T-helper 2 cell (primary cell): ENCODE measurements around the gene FXYD3.
A peak's percentile ranks its signal among the peaks of the same experiment; 100 is the strongest.
"Not testable (repeated sequence)": the region's sequence is repeated elsewhere in the genome, so short reads cannot be mapped to it uniquely, and the experiment has no call there.

Experiments used
- DNase-seq, 5 experiments: peaks; one replicate each; pipeline versions ENCODE4 v3.0.0 to v3.0.0-alpha.2; 2012 to 2022

The FXYD3 gene

DNA sequence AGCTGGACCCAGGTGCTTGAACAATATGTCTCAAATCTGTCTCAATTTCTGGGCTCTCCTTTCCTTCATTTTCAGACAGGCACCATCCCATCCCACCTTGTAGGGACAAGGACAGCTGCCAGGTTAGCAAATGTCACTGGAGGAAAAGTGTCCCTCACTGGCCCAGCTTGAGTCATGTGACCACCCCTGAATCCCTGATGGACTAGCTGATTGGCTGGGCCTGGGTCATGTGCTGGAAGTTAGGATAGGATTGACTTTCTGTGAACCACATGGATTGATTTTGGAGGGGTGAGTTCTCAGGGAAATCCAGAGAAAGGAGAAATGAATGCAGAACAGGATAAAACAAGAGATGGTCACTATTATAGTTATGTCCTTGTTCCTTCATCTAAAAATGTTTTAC, 28.2 kb upstream of the FXYD3 start:
- DNase-seq = no peak

DNA sequence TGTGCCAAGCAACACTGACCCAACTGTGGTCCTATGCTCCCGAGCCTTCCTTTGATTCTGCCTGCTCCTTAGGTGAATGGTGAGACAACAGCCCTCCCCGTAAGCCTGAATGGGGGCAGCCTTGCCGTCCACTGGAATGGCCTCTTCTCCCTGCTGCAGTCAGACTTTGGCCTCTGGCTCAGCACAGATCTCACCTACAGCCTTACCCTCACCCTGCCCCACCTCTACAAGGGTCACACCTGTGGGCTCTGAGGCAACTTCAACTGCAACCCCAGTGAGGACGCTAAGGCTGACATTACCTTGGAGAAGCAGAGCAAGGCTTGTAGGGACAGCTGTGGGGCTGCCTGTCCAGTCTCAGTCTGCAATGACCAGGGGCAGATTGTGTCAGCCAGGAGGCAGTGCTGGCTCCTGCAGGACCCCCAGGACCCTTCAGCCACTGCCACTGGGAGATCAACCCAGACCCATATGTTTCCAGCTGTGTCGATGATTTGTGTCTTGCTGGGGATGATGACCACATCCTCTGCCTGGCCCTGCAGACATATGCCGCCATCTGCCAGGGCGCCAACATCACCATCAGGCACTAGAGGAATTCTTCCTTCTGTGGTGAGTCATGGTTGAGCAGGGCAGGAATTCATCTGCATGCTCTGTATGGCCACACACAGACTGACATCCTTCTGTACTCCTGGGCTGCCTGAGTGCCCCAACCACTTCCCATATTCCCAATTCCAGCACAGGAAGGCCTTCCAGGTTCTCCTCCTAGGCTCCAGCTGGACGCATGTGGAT, 27.3 kb upstream of the FXYD3 start:
- DNase-seq = no peak

DNA sequence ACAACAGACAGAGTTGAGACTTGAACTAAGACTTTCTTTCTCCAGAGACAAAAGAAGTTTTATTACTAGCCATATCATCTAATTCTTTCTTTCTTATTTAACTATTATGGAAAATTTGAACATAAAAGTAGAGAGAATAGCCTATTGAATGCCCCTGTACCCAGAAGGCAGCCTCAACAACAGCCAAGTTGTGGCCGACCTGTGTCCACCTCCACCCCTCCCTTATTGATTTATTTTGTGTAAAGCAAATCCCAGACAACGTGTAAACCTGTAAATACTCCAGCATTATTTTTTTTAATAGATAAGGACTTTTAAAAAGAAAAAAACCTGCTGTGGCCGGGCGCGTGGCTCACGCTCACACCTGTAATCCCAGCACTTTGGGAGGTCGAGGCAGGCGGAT, 26.1 kb upstream of the FXYD3 start:
- no peak for DNase-seq

DNA sequence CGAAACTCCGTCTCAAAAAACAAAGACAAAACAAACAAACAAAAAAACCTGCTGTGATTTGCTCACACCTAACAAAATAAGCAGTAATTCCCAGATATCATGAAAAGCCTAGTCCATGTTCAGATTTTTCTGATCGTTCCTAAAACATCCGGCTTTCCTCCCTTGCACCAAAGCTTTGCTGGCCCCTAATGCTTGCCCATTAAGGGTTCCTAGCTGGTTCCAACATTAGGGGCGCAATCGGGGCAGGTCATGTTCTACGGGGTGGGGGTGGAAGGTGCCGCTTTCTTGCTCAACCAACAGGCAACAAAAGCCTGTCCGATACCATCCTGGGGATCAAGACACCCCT, 25.5 kb upstream of the FXYD3 start:
- no peak for DNase-seq

DNA sequence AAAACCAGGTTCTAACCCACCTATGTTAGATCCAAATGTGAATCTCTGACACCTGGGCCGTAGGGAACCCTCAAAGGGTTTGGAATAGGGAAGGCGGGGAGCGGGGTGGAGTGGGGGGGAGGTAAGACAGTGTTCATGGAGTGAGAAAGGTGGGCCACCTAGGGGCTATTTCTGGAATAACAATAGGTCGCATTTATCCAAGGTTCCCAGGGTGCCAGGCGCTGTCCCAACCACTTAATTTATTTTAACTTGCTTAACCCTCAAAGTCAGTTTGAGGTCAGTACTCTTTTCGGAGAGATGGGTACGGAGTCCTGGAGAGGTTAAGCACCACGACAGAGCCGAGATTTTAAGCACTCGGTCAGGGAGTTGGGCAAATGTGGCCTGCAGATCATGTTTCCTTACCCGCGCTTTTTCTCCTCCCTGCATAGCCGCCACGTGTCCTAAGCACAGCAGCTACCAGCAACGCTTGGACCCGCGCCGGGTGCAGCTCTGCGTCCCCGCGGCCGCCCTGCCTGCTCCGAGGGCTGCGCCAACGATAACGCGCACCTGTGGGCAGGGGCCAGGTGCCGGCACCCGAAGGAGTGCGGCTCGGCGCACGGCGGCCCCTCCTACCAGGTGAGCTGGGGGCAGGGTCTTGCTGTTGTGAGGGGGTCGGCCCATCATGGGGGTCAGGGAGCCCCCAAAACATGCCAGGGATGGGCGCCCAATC, 25.0 kb upstream of the FXYD3 start:
- peak in 3 of 5 experiments; percentile 12 to 39 (median 15) for DNase-seq

DNA sequence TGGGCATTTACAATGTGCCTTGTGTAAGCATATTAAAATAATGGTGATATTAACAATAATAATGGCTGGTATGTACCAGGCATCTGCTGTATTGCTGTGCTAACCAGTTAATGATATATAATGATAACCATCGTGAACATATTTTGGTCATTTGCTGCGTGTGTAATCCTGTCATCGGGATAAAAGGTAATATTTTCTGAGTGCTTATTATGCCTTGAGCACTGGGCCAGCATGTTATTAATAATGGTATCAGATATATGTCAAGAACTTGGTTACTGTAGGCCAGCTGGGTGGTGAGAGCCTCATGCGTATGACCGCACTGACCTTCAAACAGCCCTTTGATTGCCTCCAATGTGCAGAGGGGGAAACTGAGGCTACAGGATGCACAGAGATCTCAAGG, 22.2 kb upstream of the FXYD3 start:
- DNase-seq = no peak

DNA sequence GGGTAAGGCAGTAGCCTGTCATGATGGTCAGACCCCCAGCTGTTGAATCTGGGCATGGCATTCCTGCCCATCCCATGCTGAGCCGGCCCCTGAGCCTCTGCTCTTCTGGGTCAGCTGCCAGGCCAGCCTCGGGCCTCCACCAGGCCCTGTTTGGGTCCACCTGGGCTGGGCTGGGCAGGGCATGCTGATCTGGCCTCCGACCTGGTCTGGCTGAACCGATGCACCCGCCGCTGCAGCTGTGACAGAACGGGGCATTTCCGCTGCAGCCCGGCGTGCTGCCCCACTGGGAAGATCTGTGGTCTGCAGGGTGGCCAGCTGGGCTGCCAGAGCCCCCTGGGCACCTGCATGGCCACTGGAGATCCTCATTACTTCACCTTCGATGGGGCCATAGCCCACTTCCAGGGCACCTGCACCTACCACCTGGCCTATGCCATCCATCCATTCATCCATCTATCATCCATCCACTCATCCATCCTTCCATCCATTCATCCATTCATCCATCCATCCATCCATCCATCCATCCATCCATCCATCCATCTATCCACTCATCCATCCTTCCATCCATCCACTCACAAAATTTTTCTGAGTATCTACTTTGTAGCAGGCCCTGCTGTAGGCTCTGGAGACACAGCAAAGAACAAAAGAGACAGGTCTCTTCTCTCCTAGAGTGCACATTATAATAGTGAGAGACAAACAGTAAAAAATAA, 21.5 kb upstream of the FXYD3 start:
- DNase-seq = no peak

DNA sequence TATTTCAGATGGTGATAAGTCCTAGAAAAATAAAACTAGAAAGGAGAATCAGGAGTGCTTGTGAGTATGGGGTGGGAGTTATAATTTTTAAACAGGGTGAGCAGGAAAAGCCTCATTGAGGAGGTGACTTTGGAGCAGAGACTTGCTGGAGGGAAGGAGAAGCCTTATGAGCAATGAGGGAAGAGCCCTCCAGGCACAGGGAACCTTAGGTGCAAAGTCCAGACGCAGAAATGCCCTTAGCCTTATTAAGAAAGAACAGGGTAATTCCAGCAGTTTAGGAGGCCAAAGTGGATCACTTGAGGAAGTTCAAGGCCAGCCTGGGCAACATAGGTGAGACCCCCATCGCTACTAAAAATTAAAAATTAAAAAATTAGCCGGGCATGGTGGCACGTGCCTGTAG, 21.0 kb upstream of the FXYD3 start:
- no peak for DNase-seq

DNA sequence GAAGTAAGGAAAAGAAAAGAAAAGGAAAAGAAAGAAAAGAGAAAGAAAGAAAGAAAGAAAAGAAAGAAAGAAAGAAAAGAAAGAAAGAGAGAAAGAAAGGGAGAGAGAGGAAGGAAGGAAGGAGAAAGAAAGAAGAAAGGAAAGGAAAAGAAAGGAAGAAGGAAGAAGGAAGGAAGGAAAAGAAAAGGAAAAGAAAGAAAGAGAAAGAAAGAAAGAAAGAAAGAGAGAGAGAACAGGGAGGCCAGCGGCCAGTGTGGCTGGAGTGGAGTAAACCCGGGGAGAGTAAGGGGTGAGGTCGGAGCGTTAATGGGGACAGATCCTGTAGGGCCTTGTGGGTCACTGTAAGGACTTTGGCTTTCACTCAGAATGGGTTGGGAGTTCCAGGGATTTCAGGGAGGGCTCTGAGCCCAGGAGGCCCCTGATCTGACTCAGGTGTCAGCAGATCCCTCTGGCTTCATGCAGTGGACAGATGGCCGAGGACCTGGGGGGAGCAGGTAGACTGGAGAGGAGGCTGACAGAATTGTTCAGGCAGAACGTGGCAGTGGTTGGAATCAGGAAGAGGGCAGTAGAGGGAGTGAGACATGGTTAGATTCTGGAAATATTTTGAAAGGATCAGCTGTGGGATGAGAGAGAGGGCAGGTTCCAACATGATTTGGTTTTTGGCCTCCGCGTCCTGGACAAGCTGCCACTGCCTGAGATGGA, 19.8 kb upstream of the FXYD3 start:
- no peak for DNase-seq

DNA sequence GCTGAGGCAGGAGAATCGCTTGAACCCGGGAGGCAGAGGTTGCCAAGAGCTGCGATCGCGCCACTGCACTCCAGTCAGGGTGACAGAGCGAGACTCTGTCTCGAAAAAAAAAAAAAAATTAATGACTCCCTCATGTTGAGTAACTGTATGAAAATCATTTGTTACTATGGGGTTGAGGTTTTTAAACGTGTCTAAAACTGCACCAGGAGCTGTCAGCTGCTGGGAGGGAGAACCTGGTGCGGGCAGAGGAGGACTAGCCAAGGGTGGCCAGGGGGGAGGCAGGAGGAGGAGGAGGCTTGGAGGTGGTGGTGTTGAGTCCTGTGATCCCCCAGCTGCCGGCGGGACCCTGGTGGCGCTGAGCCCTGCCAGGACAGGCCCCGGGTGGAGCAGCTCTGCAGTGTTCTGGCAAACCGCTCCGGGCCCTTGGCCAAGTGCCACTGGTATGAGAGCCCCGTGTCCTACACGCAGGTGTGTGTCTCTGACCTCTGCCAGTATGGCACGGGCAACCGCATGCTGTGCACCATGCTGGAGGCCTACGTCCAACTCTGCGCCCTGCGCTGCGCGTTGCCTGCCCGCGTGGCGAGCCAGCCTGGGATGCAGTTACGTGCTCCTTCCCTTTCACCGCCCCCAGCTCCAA, 17.1 kb upstream of the FXYD3 start:
- DNase-seq = no peak

DNA sequence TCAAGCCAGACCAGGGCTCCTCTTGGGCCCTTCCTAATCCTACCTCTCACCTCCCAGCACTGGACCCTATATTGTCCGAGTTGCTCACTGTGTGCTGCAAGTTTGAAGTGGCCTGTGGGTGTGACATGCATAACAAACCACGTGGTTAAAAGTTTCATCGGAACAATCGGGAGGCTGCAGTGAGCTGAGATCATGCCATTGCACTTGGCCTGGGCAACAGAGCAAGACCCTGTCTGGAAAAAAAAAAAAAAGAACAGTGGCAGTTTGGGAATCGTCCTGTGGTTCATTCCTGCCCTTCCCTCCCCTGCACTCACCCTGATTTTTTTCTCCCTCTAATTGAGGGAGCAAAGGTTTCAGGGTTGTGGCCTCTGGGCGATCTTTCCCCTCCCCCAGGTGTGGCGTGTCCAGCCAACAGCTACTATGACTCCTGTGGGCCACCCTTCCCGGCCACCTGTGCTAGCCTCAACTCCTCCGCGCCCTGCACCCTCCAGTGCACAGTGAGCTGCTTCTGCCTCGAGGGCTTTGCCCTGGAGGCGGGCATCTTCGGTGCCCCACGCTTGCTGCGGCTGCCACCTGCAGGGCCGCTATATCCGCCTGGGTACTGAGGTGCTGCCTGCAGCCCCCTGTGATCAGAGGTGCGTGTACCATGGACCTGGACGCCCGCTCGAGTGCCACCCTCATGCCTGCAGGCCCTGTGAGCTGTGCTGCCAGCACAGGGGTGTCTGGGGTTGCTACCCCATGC, 16.3 kb upstream of the FXYD3 start:
- no peak for DNase-seq

DNA sequence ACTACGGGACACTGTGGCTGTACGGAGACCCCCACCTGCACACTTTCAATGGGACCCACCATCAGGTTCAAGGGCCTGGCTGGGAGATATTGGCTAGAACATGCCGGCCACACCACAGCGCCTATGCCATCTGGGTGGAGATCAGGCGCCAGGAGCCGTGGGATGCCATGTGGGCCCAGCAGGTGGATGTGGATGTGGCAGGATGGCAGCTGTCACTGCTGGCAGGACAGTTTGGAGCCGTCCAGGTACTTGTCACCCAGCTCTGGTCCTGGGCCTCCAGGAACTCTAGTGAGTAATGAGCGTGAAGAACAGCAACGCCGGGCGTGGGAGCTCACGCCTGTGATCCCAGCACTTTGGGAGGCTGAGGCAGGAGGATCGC, 15.7 kb upstream of the FXYD3 start:
- DNase-seq = no peak

DNA sequence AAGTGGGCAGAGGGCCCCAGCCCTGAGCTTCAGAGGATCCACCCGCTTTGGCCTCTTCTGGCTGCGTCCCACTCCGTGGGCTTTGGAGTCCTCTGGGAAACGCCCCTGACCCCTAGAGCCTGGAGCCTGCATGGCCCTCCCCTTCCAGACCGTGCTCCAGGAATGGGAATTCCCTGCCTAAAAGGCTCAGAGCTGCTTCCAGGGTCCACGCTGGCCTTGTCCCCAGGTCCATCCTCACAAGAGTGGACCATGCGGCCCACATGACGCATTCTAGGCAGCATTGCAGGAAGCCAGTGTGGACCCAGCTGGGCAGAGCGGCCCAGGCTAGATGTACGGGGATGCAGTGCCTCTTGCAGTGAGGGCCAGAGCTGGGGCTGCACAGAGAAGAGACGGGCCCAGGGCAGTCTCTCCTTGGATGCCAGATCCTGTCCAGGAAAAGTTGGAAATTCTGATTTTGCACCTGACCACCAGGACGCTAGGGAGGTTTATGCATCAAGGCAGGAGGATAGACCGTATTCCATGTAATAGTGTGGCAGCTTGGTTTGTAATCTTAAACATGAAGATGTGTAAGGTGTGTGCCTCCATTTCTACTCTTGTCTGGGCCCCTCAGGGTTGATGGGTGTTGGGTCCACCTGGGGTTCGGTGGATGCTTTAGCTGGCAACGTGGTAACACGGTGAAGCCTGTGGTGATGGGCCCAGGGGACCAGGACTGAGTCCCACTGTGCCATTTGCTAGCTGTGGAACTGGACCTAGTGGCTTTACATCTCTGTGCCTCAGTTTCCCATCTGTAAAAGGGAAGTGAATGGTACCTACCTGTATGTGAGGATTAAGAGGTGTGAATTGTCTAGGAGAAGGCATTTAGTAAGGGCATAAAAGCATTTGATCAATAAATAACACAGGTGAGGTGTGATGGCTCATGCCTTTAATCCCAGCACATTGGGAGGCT, 14.8 kb upstream of the FXYD3 start:
- DNase-seq = no peak

DNA sequence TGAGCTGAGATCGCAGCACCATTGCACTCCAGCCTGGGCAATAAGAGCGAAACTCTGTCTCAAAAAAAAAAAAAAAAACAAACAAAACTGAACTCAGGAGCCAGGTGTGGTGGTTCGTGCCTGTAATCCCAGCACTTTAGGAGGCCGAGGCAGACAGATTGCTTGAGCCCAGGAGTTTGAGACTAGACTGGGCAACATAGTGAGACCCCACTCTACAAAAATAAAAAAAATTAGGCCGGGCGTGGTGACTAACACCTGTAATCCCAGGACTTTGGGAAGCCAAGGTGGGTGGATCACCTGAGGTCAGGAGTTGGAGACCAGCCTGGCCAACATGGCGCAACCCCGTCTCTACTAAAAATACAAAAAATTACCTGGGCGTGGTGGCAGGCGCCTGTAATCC, 13.7 kb upstream of the FXYD3 start:
- DNase-seq = not testable (repeated sequence)

DNA sequence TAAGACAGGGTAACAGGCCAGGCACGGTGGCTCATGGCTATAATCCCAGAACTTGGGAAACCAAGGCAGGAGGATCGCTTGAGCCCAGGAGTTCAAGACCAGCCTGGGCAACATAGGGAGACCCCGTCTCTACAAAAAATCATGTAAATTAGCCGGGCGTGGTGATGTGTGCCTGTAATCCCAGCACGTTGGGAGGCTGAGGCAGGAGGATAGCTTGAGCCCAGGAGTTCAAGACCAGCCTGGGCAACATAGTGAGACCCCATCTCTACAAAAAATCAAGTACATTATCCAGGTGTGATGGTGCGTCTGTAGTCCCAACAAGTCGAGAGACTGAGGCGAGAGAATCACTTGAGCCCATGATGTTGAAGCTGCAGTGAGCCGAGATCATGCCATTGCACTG, 12.0 kb upstream of the FXYD3 start:
- not testable (repeated sequence) for DNase-seq

DNA sequence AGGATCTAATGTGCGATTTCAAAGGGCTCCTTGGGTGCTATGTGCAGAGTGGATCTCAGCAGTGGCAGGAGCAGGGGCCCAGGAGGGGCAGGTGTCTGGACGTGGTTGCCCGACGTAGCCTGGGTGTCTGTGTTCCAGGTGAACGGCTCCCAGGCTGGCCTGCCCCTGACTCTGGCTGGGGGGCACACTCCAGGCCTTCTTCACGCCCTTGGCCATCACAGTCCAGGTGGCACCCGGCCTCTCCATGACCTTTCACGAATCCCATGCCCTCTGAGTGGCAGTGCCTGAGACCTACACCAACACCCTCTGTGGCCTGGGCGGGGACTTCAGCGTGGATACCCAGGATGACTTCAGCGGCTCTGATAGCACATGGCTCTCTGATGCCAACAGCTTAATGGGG, 11.3 kb upstream of the FXYD3 start:
- DNase-seq = no peak

DNA sequence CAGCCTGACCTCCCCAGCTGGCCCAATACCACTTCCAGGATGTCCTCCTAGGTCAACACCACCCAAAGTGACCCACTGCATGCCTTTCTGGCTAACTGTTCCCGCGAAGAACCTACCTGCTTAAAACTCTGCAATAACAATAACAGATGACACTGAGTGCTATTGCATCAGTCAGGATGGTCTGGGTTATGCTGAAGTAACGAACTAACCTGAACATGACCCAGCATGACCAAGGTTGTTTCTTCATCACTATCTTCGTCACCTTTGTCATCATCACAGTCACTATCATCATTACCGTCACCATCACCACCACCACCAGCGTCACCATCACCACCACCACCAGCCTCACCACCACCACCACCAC, 10.6 kb upstream of the FXYD3 start:
- DNase-seq = no peak

DNA sequence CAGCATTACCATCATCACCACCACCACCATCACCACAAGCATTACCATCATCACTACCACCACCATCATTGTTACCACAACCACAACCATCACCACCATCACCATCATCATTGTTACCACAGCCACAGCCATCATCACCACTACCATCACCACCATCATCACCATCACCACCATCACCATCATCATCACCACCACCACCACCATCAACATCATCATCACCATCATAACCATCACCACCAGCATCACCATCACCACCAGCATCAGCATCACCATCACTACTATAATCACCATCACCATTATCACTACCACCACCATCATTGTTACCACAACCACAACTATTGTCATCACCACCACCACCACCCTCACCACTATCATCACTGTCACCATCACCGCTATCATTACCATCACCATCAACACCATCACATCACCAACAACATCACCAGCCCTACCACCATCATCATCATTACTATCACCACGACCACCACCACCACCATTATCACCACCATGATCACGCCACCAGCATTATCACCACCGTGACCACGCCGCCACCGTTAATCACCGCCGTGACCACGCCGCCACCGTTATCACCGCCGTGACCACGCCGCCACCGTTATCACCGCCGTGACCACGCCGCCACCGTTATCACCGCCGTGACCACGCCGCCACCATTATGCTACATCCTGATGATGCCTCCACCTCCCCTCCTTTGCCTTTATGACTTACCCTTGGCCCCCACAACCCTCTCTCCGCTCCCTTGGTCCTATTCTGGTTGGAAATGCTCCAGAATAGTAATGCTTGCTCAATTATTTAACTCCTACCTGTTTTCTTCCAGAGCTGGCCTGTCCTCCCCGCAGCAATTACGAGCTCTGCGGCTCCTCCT, 10.0 kb upstream of the FXYD3 start:
- peak in 1 of 5 experiments; percentile 44 for DNase-seq

DNA sequence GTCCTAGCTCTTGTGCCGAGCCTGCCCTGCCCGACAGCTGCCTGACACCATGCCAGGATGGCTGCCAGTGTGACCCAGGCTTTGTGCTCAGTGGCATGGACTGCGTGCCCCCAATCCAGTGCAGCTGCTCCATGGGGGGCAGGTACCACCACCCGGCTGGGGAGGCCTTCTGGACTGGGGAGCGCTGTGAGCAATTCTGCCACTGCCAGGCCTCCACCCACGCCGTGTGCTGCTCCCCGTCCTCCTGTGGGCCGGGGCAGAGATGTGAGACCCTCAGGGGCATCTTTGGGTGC, 9.4 kb upstream of the FXYD3 start:
- DNase-seq = no peak

DNA sequence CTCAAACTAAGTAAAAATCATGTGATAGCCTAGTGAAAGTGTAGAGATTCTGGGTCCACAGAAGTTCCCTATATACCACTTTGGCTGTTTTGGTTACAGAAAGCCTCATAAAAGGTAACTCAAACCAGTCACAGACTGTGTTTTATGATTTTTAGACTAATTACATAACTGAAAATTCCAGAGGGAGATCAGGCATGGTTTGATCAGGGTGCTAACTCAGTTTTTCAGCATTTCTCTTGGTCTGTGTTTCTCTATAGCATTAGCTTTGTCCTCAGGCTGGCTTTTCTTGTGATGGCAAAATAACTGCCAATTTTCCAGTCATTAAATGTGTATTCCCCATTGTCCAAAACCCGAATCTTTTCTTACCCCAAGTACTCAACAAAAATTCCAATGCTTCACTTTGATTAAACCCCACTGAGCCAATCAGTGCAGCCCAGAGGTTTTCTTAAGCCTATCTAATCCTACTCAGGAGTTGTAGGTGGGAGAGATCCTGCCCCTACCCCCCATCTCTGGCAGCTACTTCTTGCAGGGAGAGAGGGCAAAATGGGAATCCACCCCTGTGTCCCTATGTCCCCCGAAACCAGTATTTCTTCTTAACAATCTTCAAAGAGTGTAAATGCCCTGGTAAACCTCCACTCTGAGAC, 8.6 kb upstream of the FXYD3 start:
- DNase-seq = no peak
